Osteoblast (primary cell): ENCODE data around the gene NTNG1. TPM values are rescaled to one million over a fixed set of nuclear protein-coding genes. Genes with fewer than 3 reads are reported as not detected.

Experiments used
- DNase-seq: peaks from one replicate; pipeline ENCODE4 v3.0.0; 2011; ENCODE audit warnings: low spot score, mixed read lengths; ENCODE audit not compliant: insufficient read length; ENCODE audit errors: missing footprints
- H2AFZ ChIP-seq: 2 replicates; pipeline ENCODE4 v1.6.0; 2011; ENCODE audit warnings: mild to moderate bottlenecking, low read length
- H3K27ac ChIP-seq: 2 replicates; pipeline ENCODE4 v1.5.1; 2011; ENCODE audit warnings: mild to moderate bottlenecking, low read depth, low read length, moderate library complexity
- H3K27me3 ChIP-seq: 2 replicates; pipeline ENCODE4 v1.6.0; 2012; ENCODE audit warnings: mild to moderate bottlenecking, control low read depth, inconsistent platforms, low read length, moderate library complexity; ENCODE audit not compliant: insufficient read depth
- H3K36me3 ChIP-seq: 2 replicates; pipeline ENCODE4 v1.5.1; 2011; ENCODE audit warnings: mild to moderate bottlenecking, low read length, control low read depth, moderate library complexity; ENCODE audit not compliant: insufficient read depth
- H3K4me1 ChIP-seq: 2 replicates; pipeline ENCODE4 v1.5.1; 2011; ENCODE audit warnings: mild to moderate bottlenecking, low read length, control low read depth, moderate library complexity; ENCODE audit not compliant: insufficient read depth
- H3K4me2 ChIP-seq: 2 replicates; pipeline ENCODE4 v1.6.0; 2011; ENCODE audit warnings: mild to moderate bottlenecking, low read length; ENCODE audit not compliant: insufficient read depth
- H3K4me3 ChIP-seq: fragments of 200-600 bp; sonication (generic); 3 replicates; pipeline ENCODE4 v1.5.1; 2012; ENCODE audit warnings: mild to moderate bottlenecking, low read length, inconsistent platforms; ENCODE audit not compliant: insufficient read depth
- H3K79me2 ChIP-seq: 2 replicates; pipeline ENCODE4 v1.6.0; 2012; ENCODE audit warnings: mild to moderate bottlenecking, low read length, control low read depth, inconsistent platforms; ENCODE audit not compliant: insufficient read depth
- H3K9me3 ChIP-seq: 2 replicates; pipeline ENCODE4 v1.5.1; 2011; ENCODE audit warnings: low read depth, low read length, control low read depth
- H4K20me1 ChIP-seq: 2 replicates; pipeline ENCODE4 v1.6.0; 2012; ENCODE audit warnings: mild to moderate bottlenecking, low read length, control low read depth; ENCODE audit not compliant: insufficient read depth
- CTCF ChIP-seq: IDR thresholded peaks from 2 replicates; pipeline ENCODE4 v1.5.1; 2011; ENCODE audit warnings: mild to moderate bottlenecking, low read depth, low read length, moderate library complexity; ENCODE audit errors: extremely low read depth
- total RNA-seq: library from RNA; depleted of rRNA; stranded (reverse); fragments of >200 nt; gene quantifications from 2 replicates; pipeline ENCODE4 v1.2.3, GENCODE V29; 2012

NTNG1 gene
- total RNA-seq, 1 donor, result 3.6 TPM

DNA sequence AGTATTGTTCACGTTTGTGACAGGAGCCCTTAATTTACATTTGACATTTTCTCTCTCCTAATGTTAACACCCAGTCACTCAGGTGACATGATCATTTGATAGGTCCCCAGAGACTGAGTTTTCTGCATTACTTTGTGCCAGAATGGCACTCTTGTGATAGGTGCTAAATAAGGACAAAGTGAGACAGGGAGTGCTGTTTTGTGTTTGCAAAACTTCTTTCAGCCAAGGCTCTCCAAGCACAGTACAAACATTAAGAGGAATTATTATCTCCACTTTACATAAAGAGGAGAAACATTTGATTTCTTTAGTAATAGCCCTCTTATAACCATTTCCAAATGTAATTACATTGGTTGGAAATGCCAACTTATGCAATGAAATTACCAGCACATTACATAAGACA is 355.2 kb downstream of the NTNG1 start:
- Histone ChIP-seq H3K4me2 (no peak overlapping the region), H3K27ac (no peak overlapping the region), H3K27me3 (no peaks in the 10 kb centered on the region), H3K9me3 (no peaks in the 10 kb centered on the region), H3K36me3 (no peaks in the 10 kb centered on the region), H2AFZ (no peak overlapping the region), H3K4me3 (no peak overlapping the region), H4K20me1 (no peaks in the 10 kb centered on the region), H3K4me1 (no peaks in the 10 kb centered on the region), H3K79me2 (no peaks in the 10 kb centered on the region)
- no peak for TF ChIP-seq CTCF
- no peak for DNase-seq

DNA sequence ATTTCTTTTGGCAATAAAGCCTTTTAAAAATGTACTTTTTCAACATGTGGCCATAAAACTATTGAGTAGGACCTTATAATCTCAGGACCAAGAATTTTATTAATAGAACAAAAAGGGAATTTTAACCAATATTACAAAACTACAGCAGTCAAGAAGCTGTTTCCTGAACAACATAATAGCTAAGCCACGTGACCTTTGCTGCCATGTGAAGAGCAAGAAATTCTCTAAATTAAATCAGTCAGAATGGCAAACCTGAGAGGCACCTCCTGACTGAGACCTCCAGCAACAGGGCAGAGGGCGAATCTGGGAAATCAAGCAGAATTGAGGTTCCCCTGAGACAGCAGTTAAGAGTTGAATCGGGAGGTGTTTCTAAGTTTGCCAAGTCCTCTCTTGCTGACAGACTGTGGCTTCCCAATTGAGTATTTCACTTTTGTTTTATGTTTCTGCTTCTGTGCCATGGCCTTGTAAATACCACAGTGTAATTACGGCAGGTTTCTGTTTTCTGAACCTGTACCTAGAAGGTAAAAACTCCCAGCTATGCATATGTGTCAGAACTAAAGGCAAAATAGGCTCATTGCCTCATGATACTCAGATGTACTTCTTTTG is 358.4 kb downstream of the NTNG1 start:
- Histone ChIP-seq H3K9me3 (no peaks in the 10 kb centered on the region), H4K20me1 (no peaks in the 10 kb centered on the region), H3K27ac (no peak overlapping the region), H2AFZ (no peak overlapping the region), H3K36me3 (no peaks in the 10 kb centered on the region), H3K4me2 (no peak overlapping the region), H3K4me1 (no peaks in the 10 kb centered on the region), H3K79me2 (no peaks in the 10 kb centered on the region), H3K4me3 (no peak overlapping the region), H3K27me3 (no peaks in the 10 kb centered on the region)
- no peak for TF ChIP-seq CTCF
- no peak for DNase-seq

DNA sequence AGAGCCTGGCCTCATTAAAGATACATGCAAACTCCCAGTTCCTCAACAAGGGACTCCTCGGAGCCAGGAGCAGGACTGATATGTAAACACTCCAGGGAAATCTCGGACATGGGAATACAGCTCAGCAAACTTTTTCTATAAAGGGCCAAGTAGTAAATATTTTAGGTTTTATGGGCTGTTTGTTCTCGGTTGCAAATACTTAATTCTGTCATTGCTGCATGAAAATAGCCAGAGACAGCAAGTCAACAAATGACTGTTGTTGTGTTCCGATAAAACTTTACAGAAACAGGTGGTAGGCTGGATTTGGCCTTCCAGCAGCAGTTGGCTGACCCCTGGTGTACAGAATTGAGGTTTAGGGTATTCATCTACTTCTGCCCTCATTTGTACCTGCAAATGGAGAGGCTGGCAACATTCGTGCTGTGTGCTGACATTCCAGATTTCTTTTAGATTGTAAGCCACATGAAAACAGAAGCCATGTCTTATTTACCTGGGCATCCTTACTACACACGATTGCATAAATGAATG is 360.3 kb downstream of the NTNG1 start:
- H3K9me3 ChIP-seq, result no peaks in the 10 kb centered on the region
- no peak overlapping the region for H2AFZ ChIP-seq
- no peaks in the 10 kb centered on the region for H3K36me3 ChIP-seq
- H3K27ac ChIP-seq, result no peak overlapping the region
- TF ChIP-seq CTCF, result no peak
- DNase-seq, result no peak
- H3K4me2 ChIP-seq, result no peak overlapping the region
- H3K27me3 ChIP-seq, result no peaks in the 10 kb centered on the region
- no peak overlapping the region for H3K4me3 ChIP-seq
- H3K79me2 ChIP-seq, result no peaks in the 10 kb centered on the region
- H3K4me1 ChIP-seq, result no peaks in the 10 kb centered on the region
- no peaks in the 10 kb centered on the region for H4K20me1 ChIP-seq

GRCh38 chr1:107510347-107510746 is 369.5 kb downstream of the NTNG1 start:
- H3K36me3 ChIP-seq, result no peaks in the 10 kb centered on the region
- no peak overlapping the region for H3K4me3 ChIP-seq
- DNase-seq, result no peak
- no peak overlapping the region for H3K27ac ChIP-seq
- H3K4me2 ChIP-seq, result no peak overlapping the region
- H4K20me1 ChIP-seq, result no peaks in the 10 kb centered on the region
- no peaks in the 10 kb centered on the region for H3K9me3 ChIP-seq
- H3K27me3 ChIP-seq, result no peaks in the 10 kb centered on the region
- no peak for TF ChIP-seq CTCF
- no peaks in the 10 kb centered on the region for H3K79me2 ChIP-seq
- no peak overlapping the region for H2AFZ ChIP-seq
- H3K4me1 ChIP-seq, result no peaks in the 10 kb centered on the region
